Measurements from ENCODE around the gene RNASE7.

The RNASE7 gene

DNA sequence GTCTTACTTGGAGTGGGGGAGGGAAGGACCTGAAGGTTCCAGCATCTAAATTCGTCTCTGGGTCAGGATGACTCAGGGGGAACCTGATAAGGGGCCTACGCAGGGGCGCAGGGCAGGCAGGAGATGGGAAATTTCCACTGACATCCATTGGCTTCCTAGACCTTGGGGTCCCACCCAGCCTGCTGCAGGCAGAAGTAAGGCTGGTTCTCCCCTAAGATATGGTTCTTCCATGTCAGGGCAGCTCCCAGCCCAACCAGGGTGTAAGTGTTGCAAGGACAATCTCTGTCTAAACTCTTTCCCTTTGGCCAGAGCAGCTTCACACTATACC lies 15.2 kb upstream of the RNASE7 start:
- no peak overlapping the region for H3K4me3 ChIP-seq (replicated peaks; ENCODE audit: low read depth, low read length)
- no peak for DNase-seq (ENCODE audit: extremely low read depth, low read depth)
- TF ChIP-seq, protein P1, sequence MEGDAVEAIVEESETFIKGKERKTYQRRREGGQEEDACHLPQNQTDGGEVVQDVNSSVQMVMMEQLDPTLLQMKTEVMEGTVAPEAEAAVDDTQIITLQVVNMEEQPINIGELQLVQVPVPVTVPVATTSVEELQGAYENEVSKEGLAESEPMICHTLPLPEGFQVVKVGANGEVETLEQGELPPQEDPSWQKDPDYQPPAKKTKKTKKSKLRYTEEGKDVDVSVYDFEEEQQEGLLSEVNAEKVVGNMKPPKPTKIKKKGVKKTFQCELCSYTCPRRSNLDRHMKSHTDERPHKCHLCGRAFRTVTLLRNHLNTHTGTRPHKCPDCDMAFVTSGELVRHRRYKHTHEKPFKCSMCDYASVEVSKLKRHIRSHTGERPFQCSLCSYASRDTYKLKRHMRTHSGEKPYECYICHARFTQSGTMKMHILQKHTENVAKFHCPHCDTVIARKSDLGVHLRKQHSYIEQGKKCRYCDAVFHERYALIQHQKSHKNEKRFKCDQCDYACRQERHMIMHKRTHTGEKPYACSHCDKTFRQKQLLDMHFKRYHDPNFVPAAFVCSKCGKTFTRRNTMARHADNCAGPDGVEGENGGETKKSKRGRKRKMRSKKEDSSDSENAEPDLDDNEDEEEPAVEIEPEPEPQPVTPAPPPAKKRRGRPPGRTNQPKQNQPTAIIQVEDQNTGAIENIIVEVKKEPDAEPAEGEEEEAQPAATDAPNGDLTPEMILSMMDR (IDR thresholded peaks at IDR 0.05; ENCODE audit: low read depth, low read length, missing control alignments): no peak

DNA sequence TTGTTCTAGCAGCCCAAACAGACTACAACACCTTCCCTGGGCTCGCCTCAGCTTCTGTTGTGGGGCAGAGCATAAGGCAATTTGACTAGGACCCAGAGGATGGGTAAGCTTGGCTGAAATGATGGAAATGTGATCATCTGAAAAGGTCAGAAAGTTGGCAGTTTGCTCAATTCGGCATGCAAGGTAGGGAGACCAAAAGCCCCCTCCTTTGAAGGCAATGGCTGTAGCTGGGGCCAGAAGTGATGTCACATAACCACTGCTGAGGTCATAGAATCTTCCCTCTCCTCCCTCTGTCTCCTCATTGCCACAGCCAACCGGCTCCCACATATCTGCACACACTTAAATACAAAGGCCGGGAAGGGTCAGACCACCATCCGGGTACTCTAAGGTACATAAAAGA lies 12.2 kb upstream of the RNASE7 start, which contains the start of gene TPPP2:
TPPP2 (plus strand) TSS at position 301 of the 400 bp plus-strand sequence. CDS start 365 bp downstream, outside the sequence.
- H3K4me3 ChIP-seq (replicated peaks; ENCODE audit: low read depth, low read length): no peak within 1 kb of the TSS
- TF ChIP-seq, protein P1 (IDR thresholded peaks at IDR 0.05; ENCODE audit: low read depth, low read length, missing control alignments): no peak
- DNase-seq (ENCODE audit: extremely low read depth, low read depth): no peak

DNA sequence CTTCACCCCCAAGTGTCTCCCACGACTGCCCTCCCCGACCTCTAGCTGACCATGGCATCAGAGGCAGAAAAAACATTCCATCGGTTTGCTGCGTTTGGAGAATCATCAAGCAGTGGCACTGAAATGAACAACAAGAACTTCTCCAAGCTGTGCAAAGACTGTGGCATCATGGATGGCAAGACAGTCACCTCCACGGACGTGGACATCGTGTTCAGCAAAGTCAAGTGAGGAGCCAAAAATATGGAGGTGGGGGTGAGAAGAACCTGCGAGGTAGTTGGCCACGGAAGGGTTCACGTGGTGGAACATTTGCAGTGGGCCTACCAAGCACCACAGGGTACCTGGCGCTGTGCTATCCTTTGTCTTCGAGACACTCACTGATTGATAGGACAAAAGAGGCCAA lies 11.6 kb upstream of the RNASE7 start:
- DNase-seq (ENCODE audit: extremely low read depth, low read depth): no peak
- H3K4me3 ChIP-seq (replicated peaks; ENCODE audit: low read depth, low read length): no peak overlapping the region
- TF ChIP-seq, protein P1 (IDR thresholded peaks at IDR 0.05; ENCODE audit: low read depth, low read length, missing control alignments): no peak

DNA sequence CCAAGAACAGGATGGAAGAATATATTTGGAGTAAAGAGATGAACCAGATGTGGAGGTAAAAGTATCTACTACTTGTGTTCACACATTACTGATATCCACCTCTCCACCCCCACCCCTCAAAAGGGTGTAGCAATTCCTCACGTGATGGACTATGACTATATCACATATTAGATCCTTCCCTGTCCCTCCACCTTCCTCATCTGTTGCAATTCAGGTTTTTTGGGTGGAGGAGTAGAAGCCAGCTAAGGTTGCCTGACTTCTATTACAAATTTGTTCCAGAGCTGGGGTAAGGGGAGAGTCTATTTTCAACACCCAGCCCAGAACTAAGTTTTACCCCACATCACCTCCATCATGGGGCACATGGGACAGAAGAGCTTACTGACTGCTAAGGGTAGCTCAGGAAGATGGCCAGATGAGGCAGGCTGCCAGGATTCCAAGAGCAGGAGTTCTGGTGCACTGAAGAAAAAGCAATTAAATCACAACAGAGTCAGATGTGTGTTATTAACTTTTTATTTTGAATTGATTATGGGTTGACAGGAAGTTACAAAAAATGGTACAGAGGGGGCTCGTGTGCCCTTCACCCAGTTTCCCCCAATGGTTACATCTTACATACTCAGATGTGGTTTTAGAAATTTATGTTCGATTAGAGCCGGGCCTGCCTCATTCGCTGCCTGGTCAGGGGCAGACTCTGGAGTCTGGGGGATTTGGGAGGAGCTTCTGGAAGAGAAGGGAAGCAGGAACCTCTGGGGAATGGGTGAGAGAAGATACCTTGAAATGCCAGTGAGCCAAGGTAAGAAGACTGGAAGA lies 9.6 kb upstream of the RNASE7 start:
- DNase-seq (ENCODE audit: extremely low read depth, low read depth): no peak
- no peak overlapping the region for H3K4me3 ChIP-seq (replicated peaks; ENCODE audit: low read depth, low read length)
- TF ChIP-seq, protein P1 (IDR thresholded peaks at IDR 0.05; ENCODE audit: low read depth, low read length, missing control alignments): no peak

DNA sequence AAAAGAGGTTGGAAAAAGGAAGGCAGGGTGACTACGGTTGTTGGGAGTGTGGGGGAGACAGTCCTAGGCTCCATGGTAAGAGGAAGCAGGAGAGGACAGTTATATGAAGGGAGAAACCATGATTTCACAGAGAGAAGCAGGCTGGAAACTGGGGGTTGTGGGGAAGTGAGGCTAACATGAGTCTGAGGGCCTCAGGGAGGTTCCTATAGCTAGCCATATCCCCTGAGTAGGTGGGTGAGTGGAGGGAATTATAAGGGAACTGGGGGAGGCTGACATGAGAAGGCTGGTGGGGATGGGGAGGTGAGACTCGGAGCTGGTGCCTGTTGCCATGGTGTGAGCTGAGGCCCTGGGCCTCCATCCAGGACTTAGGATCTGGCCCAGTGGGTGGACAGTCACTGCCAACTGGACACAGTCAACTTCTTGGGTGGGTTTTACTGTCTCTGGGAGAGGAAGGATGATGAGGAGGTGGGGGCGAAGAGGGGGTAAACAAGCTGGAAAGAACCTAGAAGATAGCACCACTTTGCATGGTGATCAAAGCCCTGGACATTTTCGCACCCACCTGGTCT lies 8.9 kb upstream of the RNASE7 start:
- H3K4me3 ChIP-seq (replicated peaks; ENCODE audit: low read depth, low read length): no peak overlapping the region
- no peak for DNase-seq (ENCODE audit: extremely low read depth, low read depth)
- TF ChIP-seq, protein P1 (IDR thresholded peaks at IDR 0.05; ENCODE audit: low read depth, low read length, missing control alignments): no peak

DNA sequence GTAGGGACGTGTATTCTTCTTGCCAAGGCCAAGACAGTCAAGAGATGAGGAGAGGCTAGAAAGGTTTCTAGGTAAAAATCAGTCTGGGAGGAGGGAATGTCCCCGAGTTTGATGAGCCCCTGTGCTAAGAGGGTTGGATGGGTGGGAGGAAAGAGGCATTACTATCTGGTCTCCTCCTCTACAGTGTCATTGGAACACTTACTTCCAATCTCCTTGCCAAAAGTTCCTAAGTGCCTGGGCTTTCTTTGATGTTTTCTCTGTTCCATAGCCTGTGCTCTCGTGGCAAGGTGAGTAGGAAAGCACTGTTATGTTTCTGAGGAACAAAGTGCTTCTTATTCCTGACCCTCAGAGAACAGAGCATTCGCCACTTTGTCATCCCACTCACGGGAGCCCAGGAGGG lies 7.5 kb upstream of the RNASE7 start, which contains the start of gene RNASE13:
RNASE13 (minus strand) TSS at position 101 of the 400 bp plus-strand sequence. CDS start 519 bp downstream, outside the sequence.
- DNase-seq (ENCODE audit: extremely low read depth, low read depth): no peak
- TF ChIP-seq, protein P1 (IDR thresholded peaks at IDR 0.05; ENCODE audit: low read depth, low read length, missing control alignments): no peak
- H3K4me3 ChIP-seq (replicated peaks; ENCODE audit: low read depth, low read length): no peak within 1 kb of the TSS
